GM12872 (cell line): Measurements from ENCODE around the gene NFIA.

ENCODE experiments used
- TF ChIP-seq, protein P1 (sequence below): IDR thresholded peaks from 3 replicates; pipeline ENCODE4 v1.5.1; 2011; ENCODE audit warnings: low read depth, mild to moderate bottlenecking, low read length, moderate library complexity; ENCODE audit not compliant: insufficient read depth

Gene NFIA

DNA sequence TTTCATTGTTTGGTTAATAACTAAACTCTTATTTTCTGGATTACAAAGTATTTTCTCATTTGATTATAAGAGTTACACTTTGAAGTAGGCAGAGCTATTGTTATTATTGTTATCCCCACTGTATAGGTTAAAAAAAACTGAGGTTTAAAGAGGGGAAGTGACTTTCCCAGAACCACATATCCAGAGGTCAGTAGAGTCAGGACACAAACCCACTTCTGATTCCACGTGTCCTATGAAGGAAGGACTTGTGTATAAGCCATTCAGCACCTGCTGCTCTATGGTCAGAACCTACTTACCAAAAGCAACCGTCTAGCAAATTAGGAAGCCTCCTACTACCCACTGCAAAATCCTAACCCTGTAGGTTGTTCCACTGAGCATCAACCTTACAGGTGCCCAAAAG lies 351.3 kb downstream of the NFIA start:
- TF ChIP-seq, protein P1, sequence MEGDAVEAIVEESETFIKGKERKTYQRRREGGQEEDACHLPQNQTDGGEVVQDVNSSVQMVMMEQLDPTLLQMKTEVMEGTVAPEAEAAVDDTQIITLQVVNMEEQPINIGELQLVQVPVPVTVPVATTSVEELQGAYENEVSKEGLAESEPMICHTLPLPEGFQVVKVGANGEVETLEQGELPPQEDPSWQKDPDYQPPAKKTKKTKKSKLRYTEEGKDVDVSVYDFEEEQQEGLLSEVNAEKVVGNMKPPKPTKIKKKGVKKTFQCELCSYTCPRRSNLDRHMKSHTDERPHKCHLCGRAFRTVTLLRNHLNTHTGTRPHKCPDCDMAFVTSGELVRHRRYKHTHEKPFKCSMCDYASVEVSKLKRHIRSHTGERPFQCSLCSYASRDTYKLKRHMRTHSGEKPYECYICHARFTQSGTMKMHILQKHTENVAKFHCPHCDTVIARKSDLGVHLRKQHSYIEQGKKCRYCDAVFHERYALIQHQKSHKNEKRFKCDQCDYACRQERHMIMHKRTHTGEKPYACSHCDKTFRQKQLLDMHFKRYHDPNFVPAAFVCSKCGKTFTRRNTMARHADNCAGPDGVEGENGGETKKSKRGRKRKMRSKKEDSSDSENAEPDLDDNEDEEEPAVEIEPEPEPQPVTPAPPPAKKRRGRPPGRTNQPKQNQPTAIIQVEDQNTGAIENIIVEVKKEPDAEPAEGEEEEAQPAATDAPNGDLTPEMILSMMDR: no peak

DNA sequence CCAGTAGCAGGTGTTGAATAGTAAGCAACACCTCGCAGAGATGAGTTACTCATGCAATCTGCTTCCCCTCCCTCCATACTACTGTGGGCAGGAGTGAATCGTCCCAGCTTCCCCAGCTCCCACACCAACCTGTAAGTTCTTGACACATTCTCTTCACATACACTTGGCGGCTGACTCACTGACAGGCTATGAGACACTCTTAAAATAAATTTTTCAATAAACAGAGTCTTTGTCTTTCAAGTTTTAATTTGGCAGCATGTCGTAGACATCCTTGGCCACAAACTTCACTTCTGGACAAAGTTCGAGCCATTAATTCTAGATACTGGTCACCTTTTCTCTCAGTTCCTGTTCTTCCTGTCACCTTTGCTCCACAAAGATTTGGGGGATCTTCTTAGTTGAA lies 351.9 kb downstream of the NFIA start:
- TF ChIP-seq, protein P1: no peak

DNA sequence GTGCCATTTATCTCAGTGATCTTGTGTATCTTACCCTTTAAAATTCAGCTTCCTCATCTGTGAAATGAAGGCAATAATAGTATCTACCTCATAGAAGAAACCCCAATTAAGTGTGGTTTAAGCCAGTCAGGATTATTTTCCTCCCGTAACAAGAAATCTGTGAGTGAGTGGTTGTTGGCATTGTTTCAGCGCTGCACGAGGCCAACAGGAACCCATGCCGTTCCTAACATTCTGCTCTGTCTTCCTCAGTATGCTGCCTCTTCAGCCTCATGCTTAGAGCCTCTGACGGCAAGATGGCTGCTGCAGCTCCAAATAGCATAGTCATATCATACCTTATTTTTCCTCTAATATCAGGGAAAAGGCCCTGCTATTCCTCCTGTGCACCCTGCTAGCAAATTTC lies 352.9 kb downstream of the NFIA start:
- TF ChIP-seq, protein P1: no peak

DNA sequence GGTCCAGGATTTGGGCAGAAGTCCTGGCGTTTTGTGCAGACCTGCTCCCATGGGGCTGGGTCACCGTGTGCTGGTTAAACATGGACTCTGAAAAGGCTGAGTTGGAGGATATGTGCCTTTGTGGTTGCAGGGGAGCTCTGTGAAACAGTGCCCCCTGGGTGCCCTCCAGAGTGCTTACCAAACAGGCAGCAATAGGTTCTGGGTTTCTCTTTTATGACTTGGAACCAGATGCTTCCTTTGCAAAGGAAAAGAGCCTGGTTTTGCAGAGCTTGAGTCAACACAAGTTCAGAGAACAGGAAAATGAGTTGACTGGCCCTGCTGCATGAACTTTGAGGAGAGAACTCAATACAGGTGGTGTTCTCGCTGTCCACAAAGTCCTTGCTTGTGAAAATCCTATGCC lies 353.7 kb downstream of the NFIA start:
- TF ChIP-seq, protein P1: peak; percentile 45

DNA sequence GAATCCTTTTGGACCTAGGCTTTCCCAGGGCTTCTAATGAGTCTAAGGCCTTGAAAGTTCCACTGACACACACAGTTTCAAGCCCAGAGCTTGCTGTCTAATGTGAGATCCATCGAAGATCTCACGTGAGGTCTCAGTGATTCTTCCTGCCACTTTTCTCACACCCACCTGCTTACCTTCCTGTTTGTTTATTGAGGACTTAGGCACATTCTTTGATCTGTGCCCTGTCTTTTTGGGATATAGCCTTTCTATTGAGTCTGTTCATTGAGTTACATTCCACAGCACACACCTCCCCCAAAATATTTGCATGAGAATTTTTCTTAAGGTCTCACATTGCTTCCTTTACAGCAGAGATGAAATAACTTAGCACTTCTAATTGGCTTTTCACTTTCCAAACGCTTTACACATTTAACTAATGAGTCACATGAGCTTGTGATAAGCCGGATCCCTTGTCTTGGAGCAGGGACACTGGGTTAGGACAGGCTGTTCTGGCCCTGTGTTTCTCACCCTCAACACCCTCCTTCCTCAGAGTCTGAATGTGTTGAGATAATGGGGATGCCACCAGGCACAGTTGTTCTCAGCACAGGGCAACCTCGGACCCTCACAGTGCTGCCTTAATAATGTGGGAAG lies 354.2 kb downstream of the NFIA start:
- TF ChIP-seq, protein P1: no peak

DNA sequence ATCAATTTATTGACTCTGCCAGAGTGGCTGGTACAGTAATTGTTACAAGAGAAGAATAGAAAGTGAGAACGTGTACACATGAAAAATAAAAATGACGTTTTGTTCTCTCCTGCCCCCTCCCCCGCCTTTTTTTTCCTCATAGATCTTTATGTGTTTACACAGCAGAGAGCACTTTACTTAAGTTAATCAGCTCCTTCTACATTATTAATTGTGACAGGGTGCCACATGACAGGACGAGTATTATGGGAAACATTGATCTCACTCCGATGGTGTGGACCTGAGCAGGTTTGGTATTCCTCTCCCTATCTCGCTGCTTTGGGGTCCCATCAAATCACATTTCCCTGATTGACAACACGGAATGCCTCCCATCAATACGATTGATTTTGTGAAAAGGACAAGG lies 356.9 kb downstream of the NFIA start:
- TF ChIP-seq, protein P1: no peak

DNA sequence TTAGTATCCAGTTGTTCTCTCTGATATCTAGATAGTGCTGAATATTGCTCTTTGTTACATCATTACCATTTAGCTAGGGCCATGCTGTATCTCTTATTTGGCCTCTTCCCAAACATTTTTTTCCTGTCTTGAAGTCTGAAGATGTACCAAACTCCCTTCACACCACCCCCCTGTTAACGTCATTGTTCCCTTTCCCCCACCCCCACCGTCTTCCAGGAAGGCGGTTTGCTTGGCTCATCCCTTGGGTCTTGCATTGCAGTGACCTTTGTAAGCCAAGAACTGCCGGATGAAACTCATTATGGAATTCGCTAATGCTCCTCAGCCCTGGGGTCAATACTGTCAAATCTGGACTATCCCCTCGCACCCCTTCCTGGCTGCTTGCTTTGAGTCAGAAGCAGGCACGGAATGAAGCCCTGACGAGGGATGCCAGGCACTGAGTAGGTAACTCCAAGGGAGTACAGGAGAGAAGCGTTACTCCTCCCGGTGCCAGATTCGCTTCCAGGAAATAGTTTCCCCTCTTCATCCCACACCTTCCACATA lies 359.4 kb downstream of the NFIA start:
- TF ChIP-seq, protein P1: no peak

DNA sequence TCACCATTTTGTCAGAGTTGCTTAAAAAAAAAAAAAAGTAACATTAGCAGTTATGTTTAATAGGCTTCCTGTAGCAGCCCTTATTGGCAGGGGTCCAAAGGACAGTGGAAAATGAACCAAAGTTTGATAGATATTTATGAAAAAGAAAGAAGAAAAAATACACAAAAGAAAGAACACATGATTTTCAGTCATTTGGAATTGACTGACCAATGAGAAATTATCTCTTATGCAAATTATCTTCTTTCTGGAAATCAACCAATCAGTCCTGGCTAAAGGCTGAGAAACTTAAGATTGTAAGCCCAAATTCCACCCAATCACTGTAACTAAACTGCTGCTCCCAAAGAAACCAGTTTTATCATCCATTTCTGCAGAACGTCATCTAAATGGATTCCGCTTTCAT lies 360.2 kb downstream of the NFIA start:
- TF ChIP-seq, protein P1: no peak
